GM06990 (cell line): ENCODE data around the gene GRIP1.

Source experiments
- DNase-seq: peaks from one replicate; pipeline ENCODE4 v3.0.0-alpha.2; 2011; ENCODE audit not compliant: insufficient read length; ENCODE audit errors: extremely low read depth
- H3K27me3 ChIP-seq: replicated peaks from 2 replicates; pipeline ENCODE4 v1.6.0; 2011; ENCODE audit warnings: low read length; ENCODE audit not compliant: control insufficient read depth, insufficient read depth
- H3K36me3 ChIP-seq: 2 replicates; pipeline ENCODE4 v1.5.1; 2011; ENCODE audit warnings: low read length; ENCODE audit not compliant: control insufficient read depth, insufficient read depth
- H3K4me3 ChIP-seq: replicated peaks from 2 replicates; pipeline ENCODE4 v1.5.1; 2011; ENCODE audit warnings: low read depth, mild to moderate bottlenecking, control low read depth, low read length
- TF ChIP-seq, protein P1 (sequence below): IDR thresholded peaks from 2 replicates; pipeline ENCODE4 v1.5.1; 2011; ENCODE audit warnings: low read length, control low read depth, mild to moderate bottlenecking, inconsistent platforms; ENCODE audit not compliant: insufficient read depth, poor library complexity, severe bottlenecking

Gene GRIP1

DNA sequence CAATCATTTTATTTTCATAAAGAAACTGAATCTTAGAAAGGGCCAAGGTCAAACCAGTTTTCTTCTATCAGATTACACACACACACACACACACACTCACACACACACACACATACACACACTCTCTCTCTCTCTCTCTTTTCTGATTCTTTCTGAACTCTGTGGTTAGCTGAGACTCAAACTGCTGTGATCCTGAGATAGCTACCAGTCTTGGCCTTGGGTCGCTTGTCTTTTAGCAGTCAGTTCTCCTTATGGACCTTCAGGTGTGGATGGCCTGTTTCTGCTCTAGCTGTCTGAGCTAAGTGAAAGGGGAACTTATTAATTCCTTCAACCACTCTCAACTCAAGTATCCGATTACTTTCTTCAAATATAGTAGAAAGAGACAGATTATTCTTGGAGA is 145.1 kb downstream of the GRIP1 start:
- H3K27me3 ChIP-seq: no peaks in the 10 kb centered on the region
- H3K36me3 ChIP-seq: no peaks in the 10 kb centered on the region
- TF ChIP-seq, protein P1, sequence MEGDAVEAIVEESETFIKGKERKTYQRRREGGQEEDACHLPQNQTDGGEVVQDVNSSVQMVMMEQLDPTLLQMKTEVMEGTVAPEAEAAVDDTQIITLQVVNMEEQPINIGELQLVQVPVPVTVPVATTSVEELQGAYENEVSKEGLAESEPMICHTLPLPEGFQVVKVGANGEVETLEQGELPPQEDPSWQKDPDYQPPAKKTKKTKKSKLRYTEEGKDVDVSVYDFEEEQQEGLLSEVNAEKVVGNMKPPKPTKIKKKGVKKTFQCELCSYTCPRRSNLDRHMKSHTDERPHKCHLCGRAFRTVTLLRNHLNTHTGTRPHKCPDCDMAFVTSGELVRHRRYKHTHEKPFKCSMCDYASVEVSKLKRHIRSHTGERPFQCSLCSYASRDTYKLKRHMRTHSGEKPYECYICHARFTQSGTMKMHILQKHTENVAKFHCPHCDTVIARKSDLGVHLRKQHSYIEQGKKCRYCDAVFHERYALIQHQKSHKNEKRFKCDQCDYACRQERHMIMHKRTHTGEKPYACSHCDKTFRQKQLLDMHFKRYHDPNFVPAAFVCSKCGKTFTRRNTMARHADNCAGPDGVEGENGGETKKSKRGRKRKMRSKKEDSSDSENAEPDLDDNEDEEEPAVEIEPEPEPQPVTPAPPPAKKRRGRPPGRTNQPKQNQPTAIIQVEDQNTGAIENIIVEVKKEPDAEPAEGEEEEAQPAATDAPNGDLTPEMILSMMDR: no peak
- H3K4me3 ChIP-seq: no peak overlapping the region
- DNase-seq: peak; percentile 23

DNA sequence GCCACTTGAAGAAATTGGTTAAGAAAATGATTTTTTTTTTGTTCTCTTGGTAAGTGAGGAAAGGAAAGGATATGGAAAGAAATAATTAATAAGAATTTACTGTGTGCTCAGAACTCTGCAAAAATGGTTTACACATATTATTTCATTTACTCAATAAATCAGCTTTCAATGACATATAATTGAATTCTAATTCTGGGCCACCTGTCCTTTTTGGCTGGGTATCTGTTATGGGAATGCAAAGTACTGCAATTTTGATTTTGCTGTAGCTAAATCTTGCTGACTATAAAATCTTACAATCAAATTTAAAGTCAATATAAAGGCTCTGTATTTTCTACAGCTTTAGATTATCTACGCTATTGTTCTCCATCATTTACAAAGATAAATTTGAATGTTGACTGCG is 147.1 kb downstream of the GRIP1 start:
- TF ChIP-seq, protein P1: no peak
- no peaks in the 10 kb centered on the region for H3K36me3 ChIP-seq
- H3K4me3 ChIP-seq: no peak overlapping the region
- no peaks in the 10 kb centered on the region for H3K27me3 ChIP-seq
- no peak for DNase-seq

DNA sequence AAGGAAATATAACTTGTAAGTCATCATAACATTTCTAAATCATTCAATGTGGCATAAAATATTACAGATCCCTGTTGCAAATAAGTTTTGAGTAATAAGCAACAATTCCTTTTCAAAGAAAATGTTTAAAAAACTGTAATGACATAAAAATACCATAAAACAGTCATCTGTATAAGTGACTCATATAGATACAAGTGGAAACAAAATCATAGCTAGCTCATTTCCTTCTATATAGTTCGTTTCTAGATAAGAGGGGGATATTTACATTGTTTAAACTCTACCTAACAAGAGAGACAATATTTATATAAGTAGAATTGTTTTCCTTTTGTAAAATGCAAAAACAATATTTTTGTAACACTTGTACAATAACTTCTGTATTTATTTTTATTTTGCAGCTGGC is 148.9 kb downstream of the GRIP1 start:
- TF ChIP-seq, protein P1: no peak
- no peak overlapping the region for H3K4me3 ChIP-seq
- H3K36me3 ChIP-seq: no peaks in the 10 kb centered on the region
- H3K27me3 ChIP-seq: no peaks in the 10 kb centered on the region
- no peak for DNase-seq

DNA sequence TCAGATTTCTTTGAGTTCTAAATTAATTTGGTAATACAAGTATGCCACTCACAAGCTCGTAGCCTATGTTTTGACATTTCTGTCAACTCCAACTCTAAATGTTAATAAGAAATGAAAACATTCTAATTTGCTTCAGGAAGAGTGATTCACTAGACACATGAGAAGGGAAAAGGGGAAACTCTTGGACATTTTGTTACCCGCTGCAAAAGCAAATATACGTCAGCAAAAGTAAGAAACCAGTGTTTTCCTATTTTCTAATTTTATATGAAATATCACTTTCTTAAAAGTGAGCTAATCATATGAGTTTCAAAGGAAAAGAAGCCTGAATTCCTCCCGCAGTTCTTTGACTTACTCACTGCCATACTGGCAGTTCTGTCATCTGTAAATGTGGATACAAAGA is 162.3 kb downstream of the GRIP1 start:
- Histone ChIP-seq H3K27me3 (no peaks in the 10 kb centered on the region), H3K36me3 (no peaks in the 10 kb centered on the region), H3K4me3 (no peak overlapping the region)
- TF ChIP-seq, protein P1: no peak
- DNase-seq: no peak

DNA sequence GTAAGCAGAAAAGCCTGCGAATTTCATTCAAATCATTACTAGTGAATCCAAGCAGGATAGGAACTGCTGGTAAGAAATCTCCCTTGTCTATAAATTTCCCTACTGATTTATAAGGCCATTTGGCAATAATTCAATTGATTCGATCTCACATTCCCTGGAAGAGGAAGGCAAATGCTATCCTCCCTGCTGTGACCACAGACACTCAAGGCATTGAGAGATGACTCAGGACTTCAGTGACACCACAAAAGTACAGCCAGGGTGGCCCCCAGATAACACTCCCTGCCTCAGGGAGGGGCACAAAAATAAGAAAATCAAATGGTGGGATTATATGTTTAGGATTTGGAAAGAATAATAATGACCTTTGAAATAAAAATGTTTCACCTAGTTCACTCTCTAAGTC is 162.7 kb downstream of the GRIP1 start:
- H3K4me3 ChIP-seq: no peak overlapping the region
- H3K36me3 ChIP-seq: no peaks in the 10 kb centered on the region
- H3K27me3 ChIP-seq: no peaks in the 10 kb centered on the region
- TF ChIP-seq, protein P1: no peak
- DNase-seq: no peak

DNA sequence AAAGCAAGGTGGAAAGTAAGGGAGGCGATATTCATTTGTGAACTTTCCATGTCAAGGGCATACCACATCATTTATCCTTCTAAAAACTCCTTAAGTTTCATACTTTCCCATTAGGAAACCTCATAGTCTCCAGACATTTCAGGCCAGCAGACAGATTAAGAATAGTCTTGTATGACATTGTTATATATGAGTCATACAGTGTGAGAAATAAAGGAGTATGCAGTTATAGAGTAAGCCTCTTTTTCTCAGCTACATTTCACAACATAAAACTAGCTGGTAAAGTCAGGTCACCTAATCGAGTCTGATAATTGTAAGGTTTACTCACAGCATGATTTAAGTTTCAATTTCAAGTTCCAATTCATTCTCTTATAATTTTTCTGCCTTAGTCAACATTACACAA is 164.3 kb downstream of the GRIP1 start:
- no peak overlapping the region for H3K4me3 ChIP-seq
- H3K27me3 ChIP-seq: no peaks in the 10 kb centered on the region
- H3K36me3 ChIP-seq: no peaks in the 10 kb centered on the region
- TF ChIP-seq, protein P1: no peak
- DNase-seq: no peak
